ENCODE results near the gene PLCB1. TPM values are rescaled to one million over a fixed set of nuclear protein-coding genes. Genes with fewer than 3 reads are reported as not detected.

The PLCB1 gene
- total RNA-seq, 1 donor, result 13.4 TPM

- no peaks in the 10 kb centered on the region for H3K4me1 ChIP-seq (ENCODE audit: insufficient read depth, low read length)
- H3K9me3 ChIP-seq (ENCODE audit: low read depth, low read length), result no peaks in the 10 kb centered on the region
- no peaks in the 10 kb centered on the region for H3K36me3 ChIP-seq (ENCODE audit: insufficient read depth, low read length)
- no peaks in the 10 kb centered on the region for H3K27me3 ChIP-seq (ENCODE audit: insufficient read depth, low read length)
- H3K4me2 ChIP-seq (ENCODE audit: insufficient read depth, low read length), result no peak overlapping the region
- H3K4me3 ChIP-seq (ENCODE audit: insufficient read depth, low read length), result no peak overlapping the region
- DNase-seq (ENCODE audit: insufficient read length, low spot score, missing footprints), result no peak
- H4K20me1 ChIP-seq (ENCODE audit: insufficient read depth, low read length), result no peaks in the 10 kb centered on the region
- H2AFZ ChIP-seq (ENCODE audit: low read length), result no peak overlapping the region
- TF ChIP-seq CTCF (IDR thresholded peaks at IDR 0.05; ENCODE audit: extremely low read depth, low read depth, low read length), result no peak
- H3K79me2 ChIP-seq (ENCODE audit: insufficient read depth, low read length), result no peaks in the 10 kb centered on the region
- no peak overlapping the region for H3K27ac ChIP-seq (ENCODE audit: low read depth, low read length)
Measured at GRCh38 chr20:8473459-8473858, 341.4 kb downstream of the PLCB1 start.

GRCh38 chr20:8474027-8474668, 342.1 kb downstream of the PLCB1 start:
- no peak for DNase-seq (ENCODE audit: insufficient read length, low spot score, missing footprints)
- H3K27ac ChIP-seq (ENCODE audit: low read depth, low read length), result no peak overlapping the region
- H3K36me3 ChIP-seq (ENCODE audit: insufficient read depth, low read length), result no peaks in the 10 kb centered on the region
- no peaks in the 10 kb centered on the region for H3K4me1 ChIP-seq (ENCODE audit: insufficient read depth, low read length)
- no peak overlapping the region for H3K4me3 ChIP-seq (ENCODE audit: insufficient read depth, low read length)
- H3K4me2 ChIP-seq (ENCODE audit: insufficient read depth, low read length), result no peak overlapping the region
- H3K9me3 ChIP-seq (ENCODE audit: low read depth, low read length), result no peaks in the 10 kb centered on the region
- no peak overlapping the region for H2AFZ ChIP-seq (ENCODE audit: low read length)
- no peaks in the 10 kb centered on the region for H3K27me3 ChIP-seq (ENCODE audit: insufficient read depth, low read length)
- TF ChIP-seq CTCF (IDR thresholded peaks at IDR 0.05; ENCODE audit: extremely low read depth, low read depth, low read length), result no peak
- H4K20me1 ChIP-seq (ENCODE audit: insufficient read depth, low read length), result no peaks in the 10 kb centered on the region
- H3K79me2 ChIP-seq (ENCODE audit: insufficient read depth, low read length), result no peaks in the 10 kb centered on the region

GRCh38 chr20:8476021-8476420, 344.0 kb downstream of the PLCB1 start:
- Histone ChIP-seq H3K4me1 (ENCODE audit: insufficient read depth, low read length) (no peaks in the 10 kb centered on the region), H4K20me1 (ENCODE audit: insufficient read depth, low read length) (no peaks in the 10 kb centered on the region), H3K4me3 (ENCODE audit: insufficient read depth, low read length) (no peak overlapping the region), H3K27ac (ENCODE audit: low read depth, low read length) (no peak overlapping the region), H3K27me3 (ENCODE audit: insufficient read depth, low read length) (no peaks in the 10 kb centered on the region), H2AFZ (ENCODE audit: low read length) (no peak overlapping the region), H3K4me2 (ENCODE audit: insufficient read depth, low read length) (no peak overlapping the region), H3K36me3 (ENCODE audit: insufficient read depth, low read length) (no peaks in the 10 kb centered on the region), H3K9me3 (ENCODE audit: low read depth, low read length) (no peaks in the 10 kb centered on the region), H3K79me2 (ENCODE audit: insufficient read depth, low read length) (no peaks in the 10 kb centered on the region)
- DNase-seq (ENCODE audit: insufficient read length, low spot score, missing footprints), result no peak
- TF ChIP-seq CTCF (IDR thresholded peaks at IDR 0.05; ENCODE audit: extremely low read depth, low read depth, low read length), result no peak

- no peak overlapping the region for H3K4me3 ChIP-seq (ENCODE audit: insufficient read depth, low read length)
- no peaks in the 10 kb centered on the region for H3K9me3 ChIP-seq (ENCODE audit: low read depth, low read length)
- no peaks in the 10 kb centered on the region for H3K4me1 ChIP-seq (ENCODE audit: insufficient read depth, low read length)
- no peaks in the 10 kb centered on the region for H3K27me3 ChIP-seq (ENCODE audit: insufficient read depth, low read length)
- H3K27ac ChIP-seq (ENCODE audit: low read depth, low read length), result no peak overlapping the region
- TF ChIP-seq CTCF (IDR thresholded peaks at IDR 0.05; ENCODE audit: extremely low read depth, low read depth, low read length), result no peak
- H4K20me1 ChIP-seq (ENCODE audit: insufficient read depth, low read length), result no peaks in the 10 kb centered on the region
- no peak overlapping the region for H2AFZ ChIP-seq (ENCODE audit: low read length)
- no peaks in the 10 kb centered on the region for H3K79me2 ChIP-seq (ENCODE audit: insufficient read depth, low read length)
- no peaks in the 10 kb centered on the region for H3K36me3 ChIP-seq (ENCODE audit: insufficient read depth, low read length)
- DNase-seq (ENCODE audit: insufficient read length, low spot score, missing footprints), result no peak
- H3K4me2 ChIP-seq (ENCODE audit: insufficient read depth, low read length), result no peak overlapping the region
Measured at GRCh38 chr20:8480597-8480996, 348.5 kb downstream of the PLCB1 start.
